ENCODE measurements around the gene SOX9.

The SOX9 gene

GRCh38 chr17:72164158-72164739 is 43.4 kb downstream of the SOX9 start:
- no peak for DNase-seq

GRCh38 chr17:72165192-72165866 is 44.5 kb downstream of the SOX9 start:
- DNase-seq = no peak

GRCh38 chr17:72165867-72166439 is 45.1 kb downstream of the SOX9 start:
- no peak for DNase-seq

GRCh38 chr17:72167593-72167992 is 46.8 kb downstream of the SOX9 start:
- no peak for DNase-seq

GRCh38 chr17:72169823-72170222 is 49.0 kb downstream of the SOX9 start:
- no peak for DNase-seq

- DNase-seq = no peak
Measured at GRCh38 chr17:72171703-72172667, 51.2 kb downstream of the SOX9 start.

- DNase-seq = no peak
Measured at GRCh38 chr17:72173499-72174116, 52.8 kb downstream of the SOX9 start.

- DNase-seq = no peak
Measured at GRCh38 chr17:72175263-72175662, 54.4 kb downstream of the SOX9 start.
